Ascending aorta (tissue), 2 donors: Measurements from ENCODE around the gene HAGHL. TPM values are rescaled to one million over a fixed set of nuclear protein-coding genes. Genes with fewer than 3 reads are reported as not detected.

Source experiments
- DNase-seq, 2 donors: peaks; one replicate each; pipeline ENCODE4 v3.0.0-alpha.2; 2019; ENCODE audit warnings: low spot score in 2 of 2
- H3K27ac ChIP-seq, 2 donors: fragments of 200-600 bp; sonication (generic); one replicate each; pipeline ENCODE4 v1.5.1; 2016 to 2017; ENCODE audit warnings: mild to moderate bottlenecking in 1 of 2
- H3K27me3 ChIP-seq: fragments of 200-600 bp; sonication (generic); one replicate; pipeline ENCODE4 v1.5.1; 2017
- H3K36me3 ChIP-seq, 2 donors: fragments of 200-600 bp; sonication (generic); one replicate each; pipeline ENCODE4 v1.5.1; 2016
- H3K4me1 ChIP-seq, 2 donors: fragments of 200-600 bp; sonication (generic); one replicate each; pipeline ENCODE4 v1.5.1; 2016 to 2017; ENCODE audit warnings: mild to moderate bottlenecking in 1 of 2
- H3K4me3 ChIP-seq, 2 donors: fragments of 200-600 bp; sonication (generic); one replicate each; pipeline ENCODE4 v1.5.1; 2016 to 2017; ENCODE audit warnings: mild to moderate bottlenecking in 1 of 2
- H3K9me3 ChIP-seq, 2 donors: fragments of 200-600 bp; sonication (generic); one replicate each; pipeline ENCODE4 v1.5.1; 2016
- intact Hi-C: fragments of 100-400 bp; cut with DNase I; formaldehyde crosslinking; loops from one replicate; pipeline ENCODE4 v1.15.1; 2023
- total RNA-seq: library from RNA; depleted of rRNA; stranded (reverse); fragments of >200 nt; gene quantifications from one replicate; pipeline ENCODE4 v1.1.0, GENCODE V29; 2016
- TF ChIP-seq, protein P1 (sequence below), 3 experiments: fragments of 200-600 bp in 2 of 3; fragments of 450-650 bp in 1 of 3; sonication (generic) in 2 of 3; IDR thresholded peaks; one replicate each; pipeline ENCODE4 v1.5.1; 2016 to 2019; ENCODE audit warnings: antibody characterized with exemption in 3 of 3, mild to moderate bottlenecking in 1 of 3, moderate library complexity in 1 of 3

HAGHL gene
- total RNA-seq, 1 donor from 2014 or later, result 9.7 TPM

- Histone ChIP-seq H3K36me3 (no peaks in the 10 kb centered on the region), H3K27me3 (peaks cover 38% of the 10 kb centered on the region)
- TF ChIP-seq, protein P1, sequence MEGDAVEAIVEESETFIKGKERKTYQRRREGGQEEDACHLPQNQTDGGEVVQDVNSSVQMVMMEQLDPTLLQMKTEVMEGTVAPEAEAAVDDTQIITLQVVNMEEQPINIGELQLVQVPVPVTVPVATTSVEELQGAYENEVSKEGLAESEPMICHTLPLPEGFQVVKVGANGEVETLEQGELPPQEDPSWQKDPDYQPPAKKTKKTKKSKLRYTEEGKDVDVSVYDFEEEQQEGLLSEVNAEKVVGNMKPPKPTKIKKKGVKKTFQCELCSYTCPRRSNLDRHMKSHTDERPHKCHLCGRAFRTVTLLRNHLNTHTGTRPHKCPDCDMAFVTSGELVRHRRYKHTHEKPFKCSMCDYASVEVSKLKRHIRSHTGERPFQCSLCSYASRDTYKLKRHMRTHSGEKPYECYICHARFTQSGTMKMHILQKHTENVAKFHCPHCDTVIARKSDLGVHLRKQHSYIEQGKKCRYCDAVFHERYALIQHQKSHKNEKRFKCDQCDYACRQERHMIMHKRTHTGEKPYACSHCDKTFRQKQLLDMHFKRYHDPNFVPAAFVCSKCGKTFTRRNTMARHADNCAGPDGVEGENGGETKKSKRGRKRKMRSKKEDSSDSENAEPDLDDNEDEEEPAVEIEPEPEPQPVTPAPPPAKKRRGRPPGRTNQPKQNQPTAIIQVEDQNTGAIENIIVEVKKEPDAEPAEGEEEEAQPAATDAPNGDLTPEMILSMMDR (IDR thresholded peaks at IDR 0.05), result no peak
These were observed 27.8 kb upstream of the HAGHL start for GRCh38 chr16:698911-699671.

DNA sequence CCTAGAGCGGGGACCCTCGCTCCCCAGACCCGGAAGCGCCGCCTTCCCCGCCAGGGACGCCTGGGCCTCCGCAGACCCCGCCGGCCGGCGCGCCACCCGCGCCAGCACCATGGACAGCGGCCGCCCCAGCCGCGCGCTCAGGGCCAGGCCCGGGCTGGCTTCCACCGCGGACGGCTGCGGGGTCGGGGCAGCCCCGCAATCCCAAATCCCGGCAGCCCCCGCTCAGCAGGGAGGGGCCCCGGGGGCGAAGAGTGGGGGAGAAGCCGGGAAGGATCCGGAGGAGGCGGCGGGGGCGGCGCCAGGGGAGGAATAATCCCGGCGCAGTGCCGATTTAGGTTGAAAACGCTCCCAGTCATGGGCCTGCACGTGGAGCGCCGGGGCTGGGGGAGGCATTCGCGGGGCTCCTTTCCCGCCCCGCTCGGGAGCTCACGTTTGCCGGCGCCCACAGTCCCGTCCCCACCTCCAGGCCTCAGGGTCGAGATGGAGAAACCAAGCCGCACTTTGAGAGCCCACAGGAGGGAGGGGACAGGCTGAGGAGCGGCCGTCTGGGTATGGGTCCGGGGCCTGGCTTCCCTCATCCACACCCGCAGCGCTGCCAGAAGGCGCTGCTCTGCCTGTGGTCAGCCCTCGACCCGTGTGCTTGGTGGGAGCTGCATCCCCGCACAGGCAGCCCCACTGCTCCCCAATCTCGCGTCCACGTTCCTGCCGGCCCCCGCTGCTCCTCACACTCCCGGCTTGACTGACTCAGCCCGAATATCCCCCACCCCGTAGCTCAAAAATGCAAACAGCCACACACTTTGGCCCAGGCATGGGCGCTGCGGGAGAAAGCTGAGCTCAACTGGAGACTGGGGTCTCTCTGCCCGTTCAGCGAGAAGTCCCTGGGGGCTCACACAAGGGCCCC is 26.0 kb upstream of the HAGHL start:
- intact Hi-C loops, result no loop called here
- Histone ChIP-seq H3K27me3 (peaks cover 29% of the 10 kb centered on the region), H3K4me3 (no peak overlapping the region), H3K36me3 (no peaks in the 10 kb centered on the region), H3K27ac (no peak overlapping the region), H3K4me1 (peaks cover 0 to under 1% of the 10 kb centered on the region in 2 donors), H3K9me3 (no peaks in the 10 kb centered on the region)
- no peak for DNase-seq
- TF ChIP-seq, protein P1 (IDR thresholded peaks at IDR 0.05), result no peak

More at GRCh38 chr16:698911-699671, 27.8 kb upstream of the HAGHL start:
- DNase-seq, result no peak
- H3K4me3 ChIP-seq, result no peak overlapping the region
- intact Hi-C loops, result no loop called here
- no peaks in the 10 kb centered on the region for H3K9me3 ChIP-seq
- H3K4me1 ChIP-seq, result peaks cover 6 to 7% of the 10 kb centered on the region in 2 donors
- no peak overlapping the region for H3K27ac ChIP-seq

DNA sequence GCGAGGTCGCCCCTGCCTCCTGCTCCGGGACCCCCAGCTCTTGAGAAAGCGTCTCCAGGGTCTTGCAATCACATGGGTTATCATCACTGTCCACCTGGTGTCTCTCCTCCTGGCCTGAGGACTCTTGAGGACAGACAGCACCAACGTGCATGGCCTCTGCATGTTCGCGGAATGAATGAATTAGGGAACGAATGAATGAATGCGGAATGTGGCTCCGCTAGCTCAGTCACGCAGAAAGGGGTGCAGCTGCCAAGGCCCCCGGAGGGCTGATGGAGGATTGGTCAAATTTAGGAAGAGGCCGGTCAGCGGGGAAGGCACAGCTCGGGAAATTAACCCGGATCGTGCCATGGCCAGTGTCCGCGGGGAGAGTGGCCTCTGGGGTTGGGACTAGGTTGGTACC is 24.6 kb upstream of the HAGHL start:
- no peak for DNase-seq
- no peak overlapping the region for H3K27ac ChIP-seq
- TF ChIP-seq, protein P1 (IDR thresholded peaks at IDR 0.05), result no peak
- no peaks in the 10 kb centered on the region for H3K36me3 ChIP-seq
- peaks cover 0 to 3% of the 10 kb centered on the region in 2 donors for H3K4me1 ChIP-seq
- no peak overlapping the region for H3K4me3 ChIP-seq
- intact Hi-C loops, result no loop called here
- H3K27me3 ChIP-seq, result peaks cover 33% of the 10 kb centered on the region
- no peaks in the 10 kb centered on the region for H3K9me3 ChIP-seq

DNA sequence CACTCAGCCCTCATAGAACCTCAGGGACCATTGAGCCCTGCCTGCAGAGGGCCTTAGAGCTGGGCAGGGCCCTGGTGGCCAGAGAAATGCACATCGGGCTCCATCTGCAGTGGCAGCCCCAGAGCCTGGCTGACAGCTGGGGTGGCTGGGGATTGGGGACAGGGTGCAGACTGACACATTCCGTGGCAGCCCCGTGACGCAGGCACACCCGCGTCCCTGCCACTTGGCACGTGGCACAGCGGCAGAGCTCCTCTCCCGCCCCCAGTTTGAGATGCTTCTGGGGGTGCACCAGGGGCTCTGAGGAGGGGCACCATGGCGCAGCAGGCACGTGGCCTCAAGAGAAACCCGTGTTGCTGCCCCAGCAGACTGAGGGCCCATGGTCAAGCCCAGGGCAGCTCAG is 23.5 kb upstream of the HAGHL start:
- Histone ChIP-seq H3K27me3 (peaks cover 33% of the 10 kb centered on the region), H3K27ac (no peak overlapping the region), H3K36me3 (no peaks in the 10 kb centered on the region), H3K9me3 (no peaks in the 10 kb centered on the region), H3K4me3 (no peak overlapping the region), H3K4me1 (peaks cover 0 to 3% of the 10 kb centered on the region in 2 donors)
- TF ChIP-seq, protein P1 (IDR thresholded peaks at IDR 0.05), result no peak
- no peak for DNase-seq
- intact Hi-C loops, result no loop called here

GRCh38 chr16:704047-704446 is 22.9 kb upstream of the HAGHL start:
- no peaks in the 10 kb centered on the region for H3K9me3 ChIP-seq
- H3K4me1 ChIP-seq, result peaks cover 0 to 3% of the 10 kb centered on the region in 2 donors
- H3K27ac ChIP-seq, result no peak overlapping the region
- no peak for DNase-seq
- TF ChIP-seq, protein P1 (IDR thresholded peaks at IDR 0.05), result no peak
- H3K4me3 ChIP-seq, result no peak overlapping the region
- intact Hi-C loops, result no loop called here
- no peaks in the 10 kb centered on the region for H3K36me3 ChIP-seq
- H3K27me3 ChIP-seq, result peaks cover 33% of the 10 kb centered on the region
